Calu3 (cell line): ENCODE data around the gene RRM1. TPM values are rescaled to one million over a fixed set of nuclear protein-coding genes. Genes with fewer than 3 reads are reported as not detected.

Experiments
- BruUV-seq: library from RNA; stranded (reverse); fragments of 400-500 nt; replicated peaks from 2 replicates; lab custom pipeline; 2021; lab: Mats Ljungman, UMichigan
- CTCF ChIA-PET: fragments of 300-600 bp; sonication (Branson Sonifier 250); formaldehyde crosslinking; loops from one replicate; lab custom pipeline; 2022; ENCODE audit warnings: antibody characterized with exemption; lab: Charles Lee
- DNase-seq: peaks from one replicate; pipeline ENCODE4 v3.0.0; 2022
- H3K27ac Mint-ChIP-seq: one replicate; pipeline ENCODE4 v1.8.0; 2022; ENCODE audit warnings: mixed read lengths; ENCODE audit not compliant: unreplicated experiment
- H3K27me3 Mint-ChIP-seq: one replicate; pipeline ENCODE4 v1.8.0; 2022; ENCODE audit warnings: mixed read lengths; ENCODE audit not compliant: unreplicated experiment
- H3K36me3 Mint-ChIP-seq: one replicate; pipeline ENCODE4 v1.8.0; 2022; ENCODE audit warnings: mild to moderate bottlenecking, moderate library complexity, mixed read lengths; ENCODE audit not compliant: insufficient read depth, unreplicated experiment
- H3K4me1 Mint-ChIP-seq: one replicate; pipeline ENCODE4 v1.8.0; 2022; ENCODE audit warnings: mild to moderate bottlenecking, low read depth, mixed read lengths; ENCODE audit not compliant: unreplicated experiment
- H3K4me3 Mint-ChIP-seq: one replicate; pipeline ENCODE4 v1.8.0; 2022; ENCODE audit warnings: mild to moderate bottlenecking, low read depth, moderate library complexity, mixed read lengths; ENCODE audit not compliant: unreplicated experiment
- H3K9me3 Mint-ChIP-seq: one replicate; pipeline ENCODE4 v1.8.0; 2022; ENCODE audit warnings: low read depth, mixed read lengths; ENCODE audit not compliant: unreplicated experiment
- CTCF ChIP-seq: fragments of 200-600 bp; IDR thresholded peaks from one replicate; pipeline ENCODE4 v1.8.0; 2022; ENCODE audit warnings: antibody characterized with exemption; ENCODE audit not compliant: unreplicated experiment
- intact Hi-C: fragments of 100-400 bp; cut with micrococcal nuclease; formaldehyde crosslinking; loops from one replicate; pipeline ENCODE4 v1.10.0; 2022; ENCODE audit not compliant: unreplicated experiment
- total RNA-seq: library from RNA; stranded (reverse); gene quantifications from 2 replicates; pipeline ENCODE4 v1.2.3, GENCODE V29; 2022

Gene RRM1
- total RNA-seq, 1 experiment from 2014 or later: 83.2 TPM

GRCh38 chr11:4060182-4060923, 34.2 kb upstream of the RRM1 start:
- DNase-seq: no peak
- no peak for TF ChIP-seq CTCF
- Mint-ChIP-seq H3K36me3 (no peaks in the 10 kb centered on the region), H3K27me3 (no peaks in the 10 kb centered on the region), H3K4me3 (no peak overlapping the region), H3K9me3 (no peaks in the 10 kb centered on the region), H3K27ac (no peak overlapping the region), H3K4me1 (no peaks in the 10 kb centered on the region)
- intact Hi-C loops: no loop called here
- BruUV-seq: no TSS peak
- CTCF ChIA-PET: no interaction called here

GRCh38 chr11:4061700-4062099, 32.9 kb upstream of the RRM1 start:
- Mint-ChIP-seq H3K9me3 (no peaks in the 10 kb centered on the region), H3K4me3 (no peak overlapping the region), H3K4me1 (no peaks in the 10 kb centered on the region), H3K27ac (no peak overlapping the region), H3K36me3 (no peaks in the 10 kb centered on the region), H3K27me3 (no peaks in the 10 kb centered on the region)
- TF ChIP-seq CTCF: no peak
- CTCF ChIA-PET: no interaction called here
- no peak for DNase-seq
- BruUV-seq: no TSS peak
- intact Hi-C loops: no loop called here

GRCh38 chr11:4063348-4063747, 31.3 kb upstream of the RRM1 start:
- no peaks in the 10 kb centered on the region for H3K9me3 Mint-ChIP-seq
- H3K27ac Mint-ChIP-seq: no peak overlapping the region
- no peak overlapping the region for H3K4me3 Mint-ChIP-seq
- no peak for TF ChIP-seq CTCF
- intact Hi-C loops: no loop called here
- H3K27me3 Mint-ChIP-seq: no peaks in the 10 kb centered on the region
- no TSS peak for BruUV-seq
- H3K36me3 Mint-ChIP-seq: no peaks in the 10 kb centered on the region
- no peaks in the 10 kb centered on the region for H3K4me1 Mint-ChIP-seq
- no peak for DNase-seq
- CTCF ChIA-PET: interaction anchor here (1.4 kb wide), 2 partner anchors 9 to 222 kb away, joined by 4 to 6 read pairs; partner anchors contain the start of gene RHOG

- no peak for TF ChIP-seq CTCF
- Mint-ChIP-seq H3K4me1 (no peaks in the 10 kb centered on the region), H3K4me3 (no peak overlapping the region), H3K9me3 (no peaks in the 10 kb centered on the region), H3K27ac (no peak overlapping the region), H3K27me3 (no peaks in the 10 kb centered on the region), H3K36me3 (no peaks in the 10 kb centered on the region)
- DNase-seq: no peak
- BruUV-seq: no TSS peak
- intact Hi-C loops: no loop called here
- CTCF ChIA-PET: interaction anchor here (0.6 to 1.4 kb wide), 5 partner anchors 8 to 223 kb away, joined by 3 to 6 read pairs (median 4); partner anchors contain the start of genes RHOG and STIM1
These were observed 30.2 kb upstream of the RRM1 start for GRCh38 chr11:4064278-4064955.
